Iris pigment epithelial cell (primary cell): ENCODE results near the gene PLXNA4.

Source experiments
- DNase-seq: peaks from one replicate; pipeline ENCODE4 v3.0.0-alpha.2; 2011; ENCODE audit warnings: low read depth

The PLXNA4 gene

DNA sequence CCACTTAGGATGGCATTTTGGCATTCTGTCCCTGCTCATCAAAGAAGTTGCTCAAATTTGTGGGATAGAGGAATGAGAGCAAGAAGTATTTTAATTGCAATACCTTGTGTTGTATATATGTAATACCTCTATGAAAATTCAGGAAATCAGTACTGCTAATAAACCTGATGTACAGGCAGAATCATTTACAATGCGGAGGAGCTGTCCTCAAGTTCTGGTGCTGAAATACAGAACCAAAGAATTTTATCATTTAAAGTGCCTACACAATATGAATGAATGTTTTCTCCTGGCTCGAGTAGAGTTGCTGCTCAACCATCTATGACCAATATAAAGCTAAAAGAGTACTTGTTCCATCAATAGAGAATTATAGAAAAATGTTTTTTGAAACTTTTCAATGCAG, 305.8 kb downstream of the PLXNA4 start:
- DNase-seq = peak; percentile 5

- DNase-seq = no peak
Observed at GRCh38 chr7:132269718-132270117, 306.6 kb downstream of the PLXNA4 start.

GRCh38 chr7:132263151-132263550, 313.1 kb downstream of the PLXNA4 start:
- no peak for DNase-seq

- no peak for DNase-seq
Observed at GRCh38 chr7:132262160-132262470, 314.2 kb downstream of the PLXNA4 start.

GRCh38 chr7:132261327-132262159, 314.7 kb downstream of the PLXNA4 start:
- no peak for DNase-seq

DNA sequence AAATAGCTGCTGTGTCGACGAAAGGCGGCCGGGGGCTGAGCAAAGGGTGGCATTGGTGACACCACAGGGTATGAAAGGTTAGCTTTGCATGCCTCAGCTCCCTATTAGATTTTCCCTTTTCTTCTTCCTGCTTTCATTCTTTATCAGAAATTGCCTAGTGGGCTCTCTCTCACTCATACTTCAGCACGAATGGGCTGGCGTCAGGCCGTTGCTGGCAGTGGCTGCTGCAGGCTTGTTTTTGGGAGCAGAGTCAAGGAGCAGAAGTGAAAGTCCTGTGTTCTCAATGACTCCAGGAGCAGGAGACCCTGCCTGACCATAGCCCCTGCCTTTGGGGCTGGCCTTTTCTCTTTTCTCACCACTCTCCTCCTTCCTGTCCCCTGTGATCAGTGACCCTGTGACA, 318.0 kb downstream of the PLXNA4 start:
- no peak for DNase-seq

DNA sequence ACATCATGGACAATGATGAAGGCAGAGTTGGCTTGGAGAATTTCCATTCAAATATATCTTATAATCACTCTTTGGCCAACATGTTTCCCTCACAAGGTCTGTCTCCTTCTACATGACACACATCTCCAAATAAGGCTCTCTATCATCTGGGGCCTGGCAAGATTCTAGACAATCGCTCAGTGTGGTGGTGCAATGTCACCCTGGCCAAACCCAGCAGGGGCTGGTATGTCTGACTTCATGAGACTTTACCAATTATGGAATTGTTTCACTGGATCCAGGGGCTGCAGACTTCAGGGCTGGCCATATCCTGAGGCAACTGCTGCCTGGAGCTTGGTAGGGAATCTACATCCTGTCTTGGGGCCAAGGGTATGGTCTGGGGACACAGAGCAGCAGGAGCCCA, 319.0 kb downstream of the PLXNA4 start:
- no peak for DNase-seq

- no peak for DNase-seq
Observed at GRCh38 chr7:132256721-132257212, 319.5 kb downstream of the PLXNA4 start.

DNA sequence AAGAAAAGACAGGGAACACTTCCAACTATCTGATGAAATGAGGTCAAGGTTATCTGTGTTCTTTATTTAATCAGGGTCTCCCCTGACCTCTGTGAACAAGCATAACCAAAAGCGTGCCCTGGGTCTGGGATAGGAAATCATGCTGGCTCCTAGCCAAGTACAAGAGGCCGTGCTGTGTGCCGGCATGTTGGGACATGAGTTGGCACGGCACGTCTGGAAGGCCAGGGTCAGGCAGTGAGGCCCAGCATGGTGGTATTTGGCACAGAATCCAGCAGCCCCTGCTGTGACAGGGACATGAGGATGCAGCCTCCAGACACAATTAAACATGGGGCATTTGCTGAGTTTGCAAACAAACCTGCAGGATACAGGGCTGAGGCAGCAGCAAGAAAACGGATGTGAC, 320.4 kb downstream of the PLXNA4 start:
- DNase-seq = no peak

GRCh38 chr7:132255115-132255797, 321.0 kb downstream of the PLXNA4 start:
- no peak for DNase-seq

DNA sequence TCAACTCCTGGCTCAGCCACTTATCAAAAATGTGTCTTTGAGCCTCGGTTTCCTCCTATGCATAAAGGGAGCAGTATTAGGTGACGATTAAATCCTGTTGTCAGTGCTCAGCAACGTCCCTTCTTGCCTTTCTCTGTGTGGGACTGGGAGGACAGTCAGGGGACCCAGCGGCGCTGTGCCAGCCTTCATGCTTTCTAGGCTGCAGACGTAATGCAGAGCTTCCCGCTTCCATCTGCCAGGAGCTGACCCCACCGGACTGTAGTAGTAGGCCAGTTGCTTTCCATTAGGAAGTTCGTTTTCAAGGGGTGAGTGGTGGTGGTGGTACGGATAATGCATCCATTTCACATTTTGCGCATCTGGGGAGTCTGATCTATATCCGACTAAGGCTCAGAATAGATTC, 321.8 kb downstream of the PLXNA4 start:
- no peak for DNase-seq

GRCh38 chr7:132252793-132253100, 323.5 kb downstream of the PLXNA4 start:
- DNase-seq = no peak

GRCh38 chr7:132251327-132251659, 325.0 kb downstream of the PLXNA4 start:
- no peak for DNase-seq

GRCh38 chr7:132250480-132251326, 325.6 kb downstream of the PLXNA4 start:
- DNase-seq = no peak

DNA sequence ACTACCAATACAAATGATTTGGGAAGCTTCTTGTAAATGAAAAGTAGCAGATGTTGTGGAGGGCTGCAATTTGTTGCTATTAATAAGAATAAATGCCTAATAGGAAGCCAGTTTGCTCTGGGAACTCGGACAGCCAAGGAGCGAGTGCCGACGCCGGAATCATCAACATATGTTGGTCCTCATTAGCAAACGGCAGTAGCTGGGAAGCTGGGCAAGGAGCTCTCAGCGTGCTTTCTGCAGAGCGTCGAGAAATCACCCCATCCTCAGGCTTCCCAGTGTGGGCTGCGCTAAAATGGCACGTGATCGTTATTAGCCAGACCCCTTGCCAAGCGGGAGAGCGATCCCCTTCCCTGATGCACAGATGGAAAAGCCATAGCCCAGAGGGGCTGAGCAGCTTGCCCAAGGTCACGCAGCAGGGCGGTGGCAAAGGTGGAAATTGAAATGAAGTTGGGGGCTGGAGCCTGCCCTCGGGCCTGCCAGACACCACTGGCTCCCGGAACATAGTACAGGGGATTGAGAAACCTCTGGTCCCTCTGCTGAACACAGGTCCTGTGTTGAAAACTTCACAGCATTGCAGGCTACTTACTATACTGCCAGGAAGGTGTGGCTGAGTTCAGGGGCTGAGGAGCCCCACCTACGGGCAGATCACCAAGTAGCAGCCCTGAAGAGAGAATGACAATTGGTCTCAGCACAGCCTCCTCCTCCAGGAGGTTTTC, 326.9 kb downstream of the PLXNA4 start:
- DNase-seq = no peak

- no peak for DNase-seq
Observed at GRCh38 chr7:132248841-132249240, 327.4 kb downstream of the PLXNA4 start.

DNA sequence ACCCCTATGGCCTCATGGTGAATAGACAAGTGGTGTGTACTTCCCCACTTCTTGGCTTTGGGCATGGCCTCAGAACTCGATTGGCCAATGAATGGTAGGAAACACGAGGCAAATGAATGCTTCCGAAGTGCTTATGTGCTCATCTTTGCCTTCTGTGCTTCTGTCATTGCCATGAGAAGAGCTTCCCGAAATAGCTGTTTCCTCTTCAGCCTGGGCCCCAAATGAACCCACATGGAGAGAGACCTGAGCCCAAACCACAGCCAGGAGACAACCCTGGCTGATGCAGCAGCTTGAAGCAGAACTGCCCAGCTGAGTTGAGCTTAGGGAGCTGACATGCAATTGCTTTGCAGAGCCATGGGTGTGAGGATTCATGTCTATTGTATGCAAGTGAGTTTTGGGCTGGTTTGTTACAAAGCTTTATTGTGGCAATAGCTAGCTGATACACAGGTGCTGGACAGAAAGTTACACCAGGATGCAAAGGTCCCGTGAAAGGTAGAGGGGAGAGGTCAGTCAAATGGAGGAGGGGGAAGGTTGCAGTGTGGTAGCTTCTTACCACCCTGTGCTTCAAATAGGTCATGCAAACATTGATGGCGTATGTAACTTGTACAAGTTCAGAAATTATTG, 328.2 kb downstream of the PLXNA4 start:
- no peak for DNase-seq

- DNase-seq = no peak
Observed at GRCh38 chr7:132246591-132246990, 329.7 kb downstream of the PLXNA4 start.

DNA sequence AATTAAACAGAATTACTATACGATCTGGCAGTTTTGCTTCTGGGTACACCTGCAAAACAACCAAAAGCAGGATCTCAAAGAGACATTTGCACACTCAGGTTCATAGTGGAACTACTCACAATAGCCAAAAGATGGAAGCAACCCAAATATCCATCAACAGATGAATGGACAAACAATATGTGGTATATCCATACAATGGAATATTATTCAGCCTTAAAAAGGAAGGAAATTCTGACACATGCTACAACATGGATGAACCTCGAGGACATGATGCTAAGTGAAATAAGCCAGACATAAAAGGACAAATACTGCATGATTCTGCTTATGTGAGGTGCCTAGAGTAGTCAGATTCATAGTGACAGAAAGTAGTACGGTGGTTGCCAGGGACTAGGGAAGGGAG, 330.7 kb downstream of the PLXNA4 start:
- DNase-seq = no peak

GRCh38 chr7:132244903-132245480, 331.3 kb downstream of the PLXNA4 start:
- DNase-seq = no peak

- DNase-seq = no peak
Observed at GRCh38 chr7:132243463-132243862, 332.8 kb downstream of the PLXNA4 start.

DNA sequence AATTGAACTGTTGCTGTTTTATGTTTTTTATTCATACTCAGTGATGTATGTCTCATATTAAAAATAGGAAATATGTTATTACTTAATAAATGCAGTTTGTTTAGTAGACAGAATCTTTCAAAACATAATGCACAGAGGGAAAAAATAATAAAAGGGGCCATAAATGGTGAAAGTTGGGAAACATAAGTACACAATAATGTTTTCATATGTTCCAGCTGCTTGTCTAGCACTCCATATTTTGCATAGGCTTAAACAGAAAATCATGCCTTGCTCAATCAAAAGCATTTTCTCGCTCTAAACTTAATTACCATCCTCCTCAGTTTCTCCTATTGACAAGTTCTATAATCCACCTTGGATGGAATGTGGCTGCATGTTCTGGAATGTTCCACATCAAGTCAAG, 333.2 kb downstream of the PLXNA4 start:
- no peak for DNase-seq
